Erythroblast (primary cell): ENCODE results near the gene CRY2.

Source experiments
- GATA1 ChIP-seq: IDR thresholded peaks from 2 replicates; pipeline ENCODE4 v1.6.1; 2011; ENCODE audit warnings: low read depth, mild to moderate bottlenecking, control low read depth, low read length, moderate library complexity
- POLR2A ChIP-seq: IDR thresholded peaks from 2 replicates; pipeline ENCODE4 v1.6.1; 2011; ENCODE audit warnings: mild to moderate bottlenecking, low read length

DNA sequence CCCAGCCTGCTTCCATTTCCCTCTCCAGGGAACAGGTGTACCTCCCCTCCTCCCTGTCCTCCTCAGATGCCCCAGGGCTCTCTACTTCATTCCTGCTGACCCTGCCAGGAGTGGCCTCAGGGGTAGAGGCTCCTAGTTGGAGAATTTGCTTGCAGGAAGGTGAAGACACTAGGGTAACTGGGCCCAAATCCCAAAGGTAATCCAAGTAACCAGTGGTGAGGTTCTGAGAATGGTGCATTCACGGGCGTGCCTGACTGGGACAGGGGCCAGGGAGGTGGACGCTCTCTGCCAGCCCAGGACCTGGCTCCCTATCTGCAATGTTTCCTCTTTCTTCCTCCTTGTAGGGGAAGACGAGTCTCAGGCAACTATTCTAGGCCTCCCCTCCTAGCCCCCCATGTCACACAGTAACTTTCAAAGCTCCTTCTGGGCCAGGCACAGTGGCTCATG, 39.5 kb upstream of the CRY2 start:
- TF ChIP-seq POLR2A (no peak), GATA1 (no peak)
